Activated naive CD8-positive, alpha-beta T cell treated with anti-CD3 and anti-CD28 coated beads, Interleukin-2, amount 50 U/mL, for 24 hours (primary cell): ENCODE data around the gene MEA1.

Experiments
- ATAC-seq: fragments of 150-1000 bp; cut with Tn5 transposase; one replicate; pipeline ENCODE4 v1.10.0; 2021
- DNase-seq: peaks from one replicate; pipeline ENCODE4 v3.0.0; 2021
- H3K27ac Mint-ChIP-seq: one replicate; pipeline ENCODE4 v1.8.0; 2021; ENCODE audit warnings: mild to moderate bottlenecking, mixed read lengths
- H3K27me3 Mint-ChIP-seq: one replicate; pipeline ENCODE4 v1.8.0; 2021; ENCODE audit warnings: mixed read lengths
- H3K36me3 Mint-ChIP-seq: one replicate; pipeline ENCODE4 v1.8.0; 2021; ENCODE audit warnings: low read depth, mixed read lengths
- H3K4me1 Mint-ChIP-seq: one replicate; pipeline ENCODE4 v1.8.0; 2021; ENCODE audit warnings: mixed read lengths
- H3K4me3 Mint-ChIP-seq: one replicate; pipeline ENCODE4 v1.8.0; 2021; ENCODE audit warnings: mild to moderate bottlenecking, moderate library complexity, mixed read lengths
- H3K9me3 Mint-ChIP-seq: one replicate; pipeline ENCODE4 v1.8.0; 2021; ENCODE audit warnings: mixed read lengths

MEA1 gene

DNA sequence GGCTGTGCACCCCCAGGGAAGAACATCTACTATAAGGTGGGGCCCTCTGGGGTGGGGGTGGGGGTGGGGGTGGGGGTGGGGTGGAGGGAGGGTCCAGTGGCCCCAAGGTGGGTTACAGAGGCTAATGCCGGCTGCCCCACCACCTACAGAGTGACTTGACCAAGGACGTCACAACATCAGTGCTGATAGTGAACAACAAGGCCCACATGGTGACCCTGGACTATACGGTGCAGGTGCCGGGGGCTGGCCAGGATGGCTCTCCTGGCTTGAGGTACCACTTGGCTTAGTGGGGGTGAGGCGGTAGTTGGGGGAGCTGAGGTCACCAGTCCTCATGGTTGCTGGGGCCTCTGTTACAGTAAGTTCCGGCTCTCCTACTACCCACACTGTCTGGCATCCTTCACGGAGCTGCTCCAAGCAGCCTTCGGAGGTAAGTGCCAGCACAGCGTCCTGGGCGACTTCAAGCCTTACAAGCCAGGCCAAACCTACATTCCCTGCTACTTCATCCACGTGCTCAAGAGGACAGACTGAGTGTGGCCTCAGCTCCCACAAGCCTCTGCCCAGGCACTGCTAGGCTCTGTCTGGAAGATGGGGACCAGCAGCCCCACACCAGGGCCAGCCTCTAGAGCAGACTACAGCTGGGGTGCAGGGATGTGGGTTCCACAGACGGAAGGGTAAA is 50.4 kb downstream of the MEA1 start:
- Mint-ChIP-seq H3K27me3 (peaks cover 1% of the 10 kb centered on the region), H3K27ac (no peak overlapping the region), H3K4me1 (peaks cover 12% of the 10 kb centered on the region), H3K4me3 (no peak overlapping the region), H3K36me3 (peaks cover 1% of the 10 kb centered on the region), H3K9me3 (no peaks in the 10 kb centered on the region)
- ATAC-seq, result no peak
- DNase-seq, result no peak

DNA sequence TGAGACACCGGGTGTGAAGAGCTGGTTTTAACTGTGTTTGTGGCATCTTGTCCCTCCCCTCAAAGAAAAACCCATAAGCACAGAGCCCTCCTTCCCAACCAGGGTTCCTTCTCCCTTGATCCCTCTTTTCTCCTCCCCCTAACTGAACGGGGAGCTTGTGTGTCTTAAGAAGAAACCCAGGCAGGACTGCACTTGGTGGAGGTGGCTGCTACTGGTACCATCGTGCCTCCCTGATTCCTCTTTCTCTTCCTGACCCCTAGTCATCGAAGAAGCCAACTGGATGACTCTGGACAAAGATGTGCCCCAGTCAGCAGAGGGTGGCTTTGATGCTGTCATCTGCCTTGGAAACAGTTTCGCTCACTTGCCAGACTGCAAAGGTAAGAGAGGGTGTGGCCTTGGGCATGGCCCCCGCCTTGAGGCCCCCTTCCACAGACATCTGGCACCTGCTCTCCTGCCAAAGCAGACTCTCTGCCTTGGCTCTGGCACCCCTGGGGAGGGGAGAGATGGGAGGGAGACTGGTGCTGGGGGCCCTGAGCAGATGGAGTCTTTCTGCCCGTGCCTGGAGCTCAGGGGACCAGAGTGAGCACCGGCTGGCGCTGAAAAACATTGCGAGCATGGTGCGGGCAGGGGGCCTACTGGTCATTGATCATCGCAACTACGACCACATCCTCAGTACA is 51.1 kb downstream of the MEA1 start:
- Mint-ChIP-seq H3K4me3 (no peak overlapping the region), H3K27ac (no peak overlapping the region), H3K27me3 (peaks cover 1% of the 10 kb centered on the region), H3K36me3 (peaks cover 1% of the 10 kb centered on the region), H3K4me1 (peaks cover 12% of the 10 kb centered on the region), H3K9me3 (no peaks in the 10 kb centered on the region)
- ATAC-seq, result no peak
- DNase-seq, result no peak

DNA sequence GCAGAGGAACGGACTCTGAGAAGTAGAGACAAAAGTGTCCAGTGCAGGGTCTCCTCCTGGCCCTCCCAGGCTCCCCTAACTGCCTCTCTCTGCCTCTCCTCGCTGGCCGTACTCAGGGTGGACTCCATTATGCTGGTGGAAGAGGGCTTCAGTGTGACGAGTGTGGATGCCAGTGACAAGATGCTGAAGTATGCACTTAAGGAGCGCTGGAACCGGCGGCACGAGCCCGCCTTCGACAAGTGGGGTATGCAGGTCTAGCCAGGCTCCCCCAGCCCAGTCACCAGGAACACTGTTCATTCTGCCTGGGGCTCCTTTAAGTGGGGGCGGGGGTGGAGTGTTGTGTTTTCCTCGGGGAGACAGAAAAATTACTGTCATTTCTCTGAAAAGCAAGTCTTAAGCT is 51.6 kb downstream of the MEA1 start:
- Mint-ChIP-seq H3K27me3 (peaks cover 1% of the 10 kb centered on the region), H3K4me1 (peaks cover 12% of the 10 kb centered on the region), H3K27ac (no peak overlapping the region), H3K4me3 (no peak overlapping the region), H3K36me3 (peaks cover 1% of the 10 kb centered on the region), H3K9me3 (no peaks in the 10 kb centered on the region)
- ATAC-seq (no peak), DNase-seq (no peak)
